GM21576 (cell line): ENCODE data around the gene SH3BGRL3.
"Not testable (repeated sequence)": the region's sequence is repeated elsewhere in the genome, so short reads cannot be mapped to it uniquely, and the experiment has no call there.

Experiments used
- ATAC-seq: cut with Tn5 transposase; IDR thresholded peaks from one replicate; pipeline ENCODE4 v1.9.1; 2021; ENCODE audit warnings: mild to moderate bottlenecking, moderate library complexity; ENCODE audit not compliant: unreplicated experiment

Gene SH3BGRL3

GRCh38 chr1:26290122-26290881, 10.4 kb downstream of the SH3BGRL3 start:
- ATAC-seq: no peak

- no peak for ATAC-seq
These were observed 11.0 kb downstream of the SH3BGRL3 start for GRCh38 chr1:26290882-26291261.

GRCh38 chr1:26291433-26291832, 11.5 kb downstream of the SH3BGRL3 start:
- no peak for ATAC-seq

GRCh38 chr1:26291939-26292338, 12.1 kb downstream of the SH3BGRL3 start:
- ATAC-seq: no peak

- ATAC-seq: not testable (repeated sequence)
These were observed 12.8 kb downstream of the SH3BGRL3 start for GRCh38 chr1:26292735-26293134.

GRCh38 chr1:26293911-26294463, 14.1 kb downstream of the SH3BGRL3 start:
- no peak for ATAC-seq

GRCh38 chr1:26295194-26296138, 15.6 kb downstream of the SH3BGRL3 start:
- ATAC-seq: no peak

- no peak for ATAC-seq
These were observed 16.6 kb downstream of the SH3BGRL3 start for GRCh38 chr1:26296340-26297056.

- ATAC-seq: no peak
These were observed 17.3 kb downstream of the SH3BGRL3 start for GRCh38 chr1:26297057-26297790.

GRCh38 chr1:26297791-26298124, 17.9 kb downstream of the SH3BGRL3 start:
- ATAC-seq: no peak

- ATAC-seq: no peak
These were observed 20.8 kb downstream of the SH3BGRL3 start for GRCh38 chr1:26300578-26301275.

GRCh38 chr1:26302733-26303405, 23.0 kb downstream of the SH3BGRL3 start:
- ATAC-seq: no peak

- ATAC-seq: no peak
These were observed 25.9 kb downstream of the SH3BGRL3 start for GRCh38 chr1:26305667-26306289.

- ATAC-seq: peak; percentile 99
These were observed 26.7 kb downstream of the SH3BGRL3 start, which contains the start of gene UBXN11 for GRCh38 chr1:26306290-26307229. TSS of gene UBXN11 (minus strand) at chr1:26306636. CDS start at chr1:26302883, 3,753 bp downstream.

GRCh38 chr1:26307363-26307781, 27.5 kb downstream of the SH3BGRL3 start:
- ATAC-seq: no peak

GRCh38 chr1:26307966-26308899, 28.3 kb downstream of the SH3BGRL3 start:
- ATAC-seq: not testable (repeated sequence)
